Spinal cord (tissue), 10 donors: ENCODE measurements around the gene ATP1B1. TPM values are rescaled to one million over a fixed set of nuclear protein-coding genes. Genes with fewer than 3 reads are reported as not detected.
"Not testable (repeated sequence)": the region's sequence is repeated elsewhere in the genome, so short reads cannot be mapped to it uniquely, and the experiment has no call there.

Experiments
- DNase-seq, 6 donors: peaks; one replicate each; pipeline versions ENCODE4 v3.0.0 to v3.0.0-alpha.2; 2013 to 2015; ENCODE audit warnings: low spot score in 6 of 6, low read depth in 4 of 6
- H3K27ac ChIP-seq: one replicate; pipeline ENCODE4 v1.5.1; 2013; ENCODE audit warnings: low read depth, low read length, control low read depth
- H3K27me3 ChIP-seq: one replicate; pipeline ENCODE4 v1.6.1; 2013; ENCODE audit warnings: low read length; ENCODE audit not compliant: control insufficient read depth, insufficient read depth
- H3K36me3 ChIP-seq: one replicate; pipeline ENCODE4 v1.6.1; 2013; ENCODE audit warnings: low read length; ENCODE audit not compliant: control insufficient read depth, insufficient read depth
- H3K4me1 ChIP-seq: one replicate; pipeline ENCODE4 v1.6.1; 2013; ENCODE audit warnings: low read length; ENCODE audit not compliant: control insufficient read depth, insufficient read depth
- H3K4me3 ChIP-seq: one replicate; pipeline ENCODE4 v1.5.1; 2013; ENCODE audit warnings: low read depth, low read length, control low read depth
- H3K9me3 ChIP-seq: one replicate; pipeline ENCODE4 v1.6.1; 2013; ENCODE audit warnings: low read length; ENCODE audit not compliant: control insufficient read depth, insufficient read depth
- WGBS: methylation state at CpG from one replicate; pipeline ENCODE4 v1.1.5; 2013; ENCODE audit warnings: missing lambda C conversion rate; ENCODE audit not compliant: insufficient coverage; 5-methylcytosine and 5-hydroxymethylcytosine counted together
- polyA plus RNA-seq, 2 donors: library from polyadenylated mRNA; unstranded; fragments of 120-200 nt; gene quantifications; one replicate each; pipeline ENCODE4 v1.2.1, GENCODE V29; 2013; ENCODE audit not compliant: insufficient read length in 2 of 2
- small RNA-seq: library from RNA; depleted of rRNA; stranded (forward); fragments of <200 nt; gene quantifications from one replicate; pipeline ENCODE3, GENCODE V24; 2014; ENCODE audit warnings: low replicate concordance
- total RNA-seq, 2 donors: library from RNA; depleted of rRNA in 1 of 2; stranded (reverse); fragments of 120-200 nt in 1 of 2; fragments of >200 nt in 1 of 2; gene quantifications; one replicate each; pipeline versions ENCODE4 v1.2.3 to v1.2.4, GENCODE V29; 2013 to 2014
- donor health status: healthy.

The ATP1B1 gene
- total and polyA plus RNA-seq, 4 donors = 90.1 to 459 (median 390) TPM

DNA sequence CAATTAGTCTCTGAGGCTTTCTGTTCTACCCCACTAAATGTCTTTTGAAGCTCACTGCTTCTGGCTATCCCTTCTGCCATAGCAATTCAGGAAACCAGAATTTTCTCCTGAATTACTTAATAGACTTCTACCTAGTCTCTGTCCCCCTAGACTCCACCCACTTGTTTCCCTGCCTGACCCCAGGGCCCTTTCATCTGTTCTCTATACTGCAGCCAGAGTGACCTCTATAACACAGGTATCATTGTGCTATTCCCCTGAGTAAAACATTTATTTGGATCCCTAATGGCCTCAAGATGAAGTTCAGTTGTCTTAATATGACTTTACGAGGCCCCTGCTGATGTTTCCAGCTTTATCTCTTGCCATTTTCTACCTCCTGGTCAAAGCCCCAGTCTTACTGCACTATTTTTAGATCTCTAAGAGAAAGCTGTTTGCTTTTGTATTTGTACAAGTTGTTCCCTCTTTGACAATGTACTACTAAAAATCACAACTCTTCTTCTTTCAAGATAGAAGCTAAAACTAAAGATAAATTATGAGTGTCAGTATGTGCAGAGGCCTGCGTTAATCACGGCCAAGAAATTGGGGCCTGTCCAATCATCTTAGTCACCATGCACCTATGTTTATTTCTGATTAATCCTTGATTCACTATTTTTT is 54.5 kb downstream of the ATP1B1 start:
- no CpG with 5 or more reads among the region's 3 CpGs for WGBS
- no peak overlapping the region for H3K27ac ChIP-seq

DNA sequence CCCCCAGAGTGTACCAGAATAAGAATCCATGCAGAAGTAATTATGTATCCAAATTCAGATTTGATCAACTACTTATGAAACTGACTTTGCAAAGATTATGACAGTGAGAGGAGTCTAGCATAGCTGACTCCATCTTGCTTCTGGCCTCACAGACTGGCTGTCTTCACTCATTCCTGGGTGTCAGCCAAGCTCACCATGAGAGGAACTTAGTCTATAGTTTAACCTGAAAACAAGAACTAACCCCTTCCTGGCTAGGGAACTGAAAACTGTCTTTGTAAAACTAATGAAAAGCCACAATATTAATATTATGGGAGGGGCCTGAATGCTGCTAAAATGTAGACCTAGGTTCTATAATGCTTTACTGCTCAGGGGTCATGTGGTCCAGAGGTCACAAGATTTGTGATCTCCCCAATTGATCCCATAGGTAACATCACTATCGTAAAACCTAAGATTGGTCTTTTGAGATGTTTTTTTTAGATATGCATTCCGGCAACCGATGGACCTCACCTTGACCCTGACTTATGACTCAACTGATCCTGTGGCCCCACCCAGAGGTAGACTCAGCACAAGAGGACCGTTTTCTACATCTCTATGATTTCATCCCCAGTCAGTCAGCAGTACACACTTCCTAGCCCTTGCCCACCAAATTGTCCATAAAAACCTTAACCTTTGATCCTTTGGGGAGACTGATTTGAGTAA is 55.2 kb downstream of the ATP1B1 start:
- H3K27ac ChIP-seq = no peak overlapping the region
- DNase-seq = no peak
- H3K4me3 ChIP-seq = no peak overlapping the region
- 90% methylated on average over 3 of the region's 4 CpGs for WGBS
- no peaks in the 10 kb centered on the region for H3K4me1 ChIP-seq
- H3K36me3 ChIP-seq = no peaks in the 10 kb centered on the region
- H3K27me3 ChIP-seq = no peaks in the 10 kb centered on the region
- H3K9me3 ChIP-seq = no peaks in the 10 kb centered on the region

More for the DNA sequence above, 54.5 kb downstream of the ATP1B1 start:
- no peak for DNase-seq
- Histone ChIP-seq H3K4me3 (no peak overlapping the region), H3K36me3 (no peaks in the 10 kb centered on the region), H3K9me3 (no peaks in the 10 kb centered on the region), H3K4me1 (no peaks in the 10 kb centered on the region), H3K27me3 (no peaks in the 10 kb centered on the region)

DNA sequence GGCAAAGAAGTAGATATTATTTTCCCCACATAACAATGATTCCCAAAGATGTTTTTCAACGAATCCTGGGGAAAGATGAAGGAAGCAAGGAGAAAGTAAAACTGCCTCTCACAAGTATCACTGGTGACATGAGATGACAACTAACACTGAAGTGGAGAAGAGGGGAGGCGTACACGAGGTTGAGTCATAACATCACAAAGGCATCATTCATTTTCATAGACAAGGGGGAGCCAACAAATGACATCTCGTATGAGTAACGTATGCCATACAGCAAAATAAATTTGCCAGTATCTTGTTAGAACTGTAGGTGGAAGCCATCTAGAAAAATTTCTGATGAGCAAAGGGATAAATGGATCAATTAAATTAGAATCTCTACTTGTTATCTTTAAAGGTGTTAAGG is 56.6 kb downstream of the ATP1B1 start:
- H3K27ac ChIP-seq = no peak overlapping the region
- H3K4me3 ChIP-seq = no peak overlapping the region
- no peaks in the 10 kb centered on the region for H3K27me3 ChIP-seq
- H3K36me3 ChIP-seq = no peaks in the 10 kb centered on the region
- no CpG with 5 or more reads among the region's 5 CpGs for WGBS
- H3K4me1 ChIP-seq = no peaks in the 10 kb centered on the region
- no peaks in the 10 kb centered on the region for H3K9me3 ChIP-seq
- no peak for DNase-seq

DNA sequence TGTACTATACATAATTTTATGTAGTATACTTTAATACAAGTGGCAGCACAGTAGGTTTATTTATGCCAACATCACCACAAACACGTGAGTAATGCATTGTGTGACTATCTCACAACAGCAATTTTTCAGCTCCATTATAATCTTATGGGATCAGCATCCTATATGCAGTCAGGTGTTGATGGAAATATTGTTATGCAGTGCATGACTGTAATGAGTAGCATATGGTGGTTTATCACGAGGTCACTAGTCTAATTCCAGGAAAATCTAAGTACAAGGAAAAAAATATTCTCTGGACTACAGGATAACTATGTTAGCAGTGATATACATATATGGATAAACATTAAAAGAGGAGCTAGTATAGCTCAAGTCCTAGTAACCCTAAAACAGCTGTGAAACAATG is 69.0 kb downstream of the ATP1B1 start:
- no peak overlapping the region for H3K4me3 ChIP-seq
- H3K27me3 ChIP-seq = no peaks in the 10 kb centered on the region
- no peak overlapping the region for H3K27ac ChIP-seq
- DNase-seq = no peak
- WGBS = no CpG with 5 or more reads among the region's 2 CpGs
- no peaks in the 10 kb centered on the region for H3K36me3 ChIP-seq
- no peaks in the 10 kb centered on the region for H3K9me3 ChIP-seq
- H3K4me1 ChIP-seq = no peaks in the 10 kb centered on the region

DNA sequence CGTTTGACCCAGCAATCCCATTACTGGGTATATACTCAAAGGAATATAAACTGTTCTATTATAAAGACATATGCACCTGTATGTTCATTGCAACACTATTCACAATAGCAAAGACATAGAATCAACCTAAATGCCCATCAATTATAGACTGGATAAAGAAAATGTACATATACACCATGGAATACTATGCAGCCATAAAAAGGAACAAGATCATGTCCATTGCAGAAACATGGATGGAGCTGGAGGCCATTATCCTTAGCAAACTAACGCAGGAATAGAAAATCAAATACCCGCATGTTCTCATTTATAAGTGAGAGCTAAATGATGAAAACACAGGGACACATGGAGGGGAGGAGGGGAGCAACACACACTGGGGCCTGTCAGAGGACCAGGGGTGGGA is 72.9 kb downstream of the ATP1B1 start:
- H3K27me3 ChIP-seq, H3K4me1 ChIP-seq, H3K27ac ChIP-seq, DNase-seq, H3K4me3 ChIP-seq, H3K9me3 ChIP-seq, H3K36me3 ChIP-seq: not testable (repeated sequence)
- WGBS = 100% methylated on average over 2 of the region's 3 CpGs

DNA sequence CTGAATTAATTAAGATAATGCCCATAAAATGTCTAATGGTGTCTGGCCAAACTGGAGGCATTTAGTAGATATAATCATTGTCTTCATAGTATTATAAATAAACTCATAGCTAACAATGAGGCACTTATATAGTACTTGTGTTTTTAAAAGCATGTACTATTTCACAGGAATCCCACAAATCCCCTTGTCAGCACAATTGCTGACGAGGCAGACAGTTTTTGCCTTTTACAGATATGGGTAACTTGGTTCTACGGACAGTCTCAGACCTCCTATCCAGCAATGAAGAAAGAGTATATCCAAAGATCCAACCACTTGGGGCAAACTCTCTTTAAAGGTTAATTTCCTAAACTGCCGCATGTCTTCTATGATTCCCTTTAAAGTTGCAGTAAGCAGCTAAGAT is 73.7 kb downstream of the ATP1B1 start:
- no peaks in the 10 kb centered on the region for H3K9me3 ChIP-seq
- H3K36me3 ChIP-seq = no peaks in the 10 kb centered on the region
- H3K4me3 ChIP-seq = no peak overlapping the region
- no peak overlapping the region for H3K27ac ChIP-seq
- DNase-seq = no peak
- H3K4me1 ChIP-seq = no peaks in the 10 kb centered on the region
- no peaks in the 10 kb centered on the region for H3K27me3 ChIP-seq
- WGBS = 100% methylated on average over 1 of the region's 3 CpGs

Small RNA genes lying within 50 kb of the gene (small RNA-seq; reads per million reads assigned to genes)
- not detected for gene RNA5SP66
